Left lung (tissue), 10 donors: ENCODE data around the gene JKAMP. TPM values are rescaled to one million over a fixed set of nuclear protein-coding genes. Genes with fewer than 3 reads are reported as not detected.

Experiments used
- ATAC-seq: fragments of 200-7000 bp; cut with Tn5 transposase; one replicate; pipeline ENCODE4 v1.9.1; 2020; ENCODE audit warnings: moderate library complexity
- DNase-seq, 4 donors: peaks; one replicate each; pipeline ENCODE4 v3.0.0-alpha.2; 2013 to 2020
- H3K27ac ChIP-seq, 2 donors: fragments of 200-600 bp; sonication (generic) in 1 of 2; one replicate each; pipeline versions ENCODE4 v1.5.0 to v1.8.0; 2020 to 2021
- H3K27me3 ChIP-seq, 2 donors: fragments of 200-600 bp; sonication (generic) in 1 of 2; one replicate each; pipeline versions ENCODE4 v1.5.0 to v1.8.0; 2020 to 2021
- H3K36me3 ChIP-seq, 2 donors: fragments of 200-600 bp; sonication (generic) in 1 of 2; one replicate each; pipeline versions ENCODE4 v1.5.0 to v1.8.0; 2020 to 2021
- H3K4me1 ChIP-seq, 2 donors: fragments of 200-600 bp; one replicate each; pipeline ENCODE4 v1.8.0; 2021
- H3K4me3 ChIP-seq, 2 donors: fragments of 200-600 bp; sonication (generic) in 1 of 2; one replicate each; pipeline versions ENCODE4 v1.5.0 to v1.8.0; 2020 to 2021; ENCODE audit warnings: mild to moderate bottlenecking in 1 of 2
- H3K9me3 ChIP-seq, 2 donors: fragments of 200-600 bp; sonication (generic) in 1 of 2; one replicate each; pipeline versions ENCODE4 v1.5.0 to v1.8.0; 2020 to 2021
- intact Hi-C, 2 donors: fragments of 100-400 bp; cut with DNase I; formaldehyde crosslinking; loops; one replicate each; pipeline versions ENCODE4 v1.11.2 to v1.14.2; 2022
- polyA plus RNA-seq, 6 donors: library from polyadenylated mRNA; unstranded; fragments of 120-200 nt; gene quantifications; one replicate each; pipeline ENCODE4 v1.2.1, GENCODE V29; 2013; ENCODE audit not compliant: insufficient read length in 6 of 6
- total RNA-seq, 2 donors: library from RNA; stranded (reverse); fragmentation: NEBNext Ultra II Directional; extraction: Animal tissue kit (Norgen Biotek cat#: 25700); gene quantifications; one replicate each; pipeline ENCODE4 v1.2.1, GENCODE V29; 2021
- TF ChIP-seq, protein P1 (sequence below), 2 donors: fragments of 200-600 bp; sonication (generic) in 1 of 2; IDR thresholded peaks; one replicate each; pipeline versions ENCODE4 v1.5.0 to v1.8.0; 2021; ENCODE audit warnings: antibody characterized with exemption in 2 of 2
- donor health status: DM: no; HTN: yes; CAD: no.
- donor health status: DM: no; HTN: no; CAD: no.

The JKAMP gene
- total and polyA plus RNA-seq, 8 donors: 41.6 to 90.1 (median 81.2) TPM

DNA sequence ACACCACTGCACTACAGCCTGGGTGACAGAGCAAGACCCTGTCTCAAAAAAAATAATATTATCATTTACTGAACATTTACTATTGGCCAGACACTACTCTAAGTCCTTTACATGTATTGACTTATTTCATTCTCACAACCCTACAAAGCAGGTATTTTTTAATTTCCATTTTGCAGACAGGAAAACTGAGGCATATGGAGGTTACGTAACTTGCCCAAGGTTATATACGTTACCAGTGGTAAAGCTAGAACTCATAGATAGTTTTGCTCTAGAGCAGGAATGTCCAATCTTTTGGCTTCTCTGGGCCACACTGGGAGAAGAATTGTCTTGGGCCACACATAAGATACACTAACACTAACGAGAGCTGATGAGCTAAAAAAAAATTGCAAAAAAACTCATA lies 5.8 kb upstream of the JKAMP start:
- H3K4me3 ChIP-seq: no peak overlapping the region
- ATAC-seq: no peak
- peaks cover 0 to 37% of the 10 kb centered on the region in 2 donors for H3K36me3 ChIP-seq
- no peak overlapping the region for H3K27ac ChIP-seq
- H3K4me1 ChIP-seq: peaks cover 22 to 38% of the 10 kb centered on the region in 2 donors
- TF ChIP-seq, protein P1, sequence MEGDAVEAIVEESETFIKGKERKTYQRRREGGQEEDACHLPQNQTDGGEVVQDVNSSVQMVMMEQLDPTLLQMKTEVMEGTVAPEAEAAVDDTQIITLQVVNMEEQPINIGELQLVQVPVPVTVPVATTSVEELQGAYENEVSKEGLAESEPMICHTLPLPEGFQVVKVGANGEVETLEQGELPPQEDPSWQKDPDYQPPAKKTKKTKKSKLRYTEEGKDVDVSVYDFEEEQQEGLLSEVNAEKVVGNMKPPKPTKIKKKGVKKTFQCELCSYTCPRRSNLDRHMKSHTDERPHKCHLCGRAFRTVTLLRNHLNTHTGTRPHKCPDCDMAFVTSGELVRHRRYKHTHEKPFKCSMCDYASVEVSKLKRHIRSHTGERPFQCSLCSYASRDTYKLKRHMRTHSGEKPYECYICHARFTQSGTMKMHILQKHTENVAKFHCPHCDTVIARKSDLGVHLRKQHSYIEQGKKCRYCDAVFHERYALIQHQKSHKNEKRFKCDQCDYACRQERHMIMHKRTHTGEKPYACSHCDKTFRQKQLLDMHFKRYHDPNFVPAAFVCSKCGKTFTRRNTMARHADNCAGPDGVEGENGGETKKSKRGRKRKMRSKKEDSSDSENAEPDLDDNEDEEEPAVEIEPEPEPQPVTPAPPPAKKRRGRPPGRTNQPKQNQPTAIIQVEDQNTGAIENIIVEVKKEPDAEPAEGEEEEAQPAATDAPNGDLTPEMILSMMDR (IDR thresholded peaks at IDR 0.05): no peak
- intact Hi-C loops: no loop called here
- H3K27me3 ChIP-seq: no peaks in the 10 kb centered on the region
- H3K9me3 ChIP-seq: no peaks in the 10 kb centered on the region
- no peak for DNase-seq

DNA sequence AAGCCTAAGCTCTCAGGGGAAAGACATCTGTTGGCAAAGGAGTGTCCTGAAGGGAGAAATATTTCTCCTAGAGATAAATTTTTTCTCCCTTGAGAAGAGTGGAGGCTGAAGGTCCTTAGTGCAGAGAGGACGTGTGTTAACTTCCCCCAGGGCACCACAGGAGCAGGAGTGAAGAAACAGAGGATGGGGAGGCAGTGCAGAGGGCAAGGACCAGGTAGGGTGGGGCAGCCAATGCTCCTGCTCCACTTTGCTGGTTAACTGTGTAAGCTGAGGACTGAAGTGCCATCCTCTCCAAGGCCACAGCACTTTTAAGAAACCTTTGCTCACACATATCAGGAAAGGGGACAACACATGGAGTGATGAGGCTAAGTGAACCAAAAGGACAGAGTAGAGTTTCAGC lies 4.2 kb upstream of the JKAMP start:
- H3K27ac ChIP-seq: no peak overlapping the region
- no peak for DNase-seq
- intact Hi-C loops: no loop called here
- H3K27me3 ChIP-seq: no peaks in the 10 kb centered on the region
- H3K9me3 ChIP-seq: no peaks in the 10 kb centered on the region
- TF ChIP-seq, protein P1 (IDR thresholded peaks at IDR 0.05): no peak
- H3K4me3 ChIP-seq: no peak overlapping the region
- ATAC-seq: no peak
- H3K36me3 ChIP-seq: peaks cover 0 to 21% of the 10 kb centered on the region in 2 donors
- H3K4me1 ChIP-seq: peaks cover 22 to 42% of the 10 kb centered on the region in 2 donors

- H3K4me3 ChIP-seq: no peak overlapping the region
- no peak for ATAC-seq
- peaks cover 0 to 11% of the 10 kb centered on the region in 2 donors for H3K36me3 ChIP-seq
- TF ChIP-seq, protein P1 (IDR thresholded peaks at IDR 0.05): no peak
- H3K9me3 ChIP-seq: no peaks in the 10 kb centered on the region
- H3K27ac ChIP-seq: no peak overlapping the region
- no peak for DNase-seq
- no peaks in the 10 kb centered on the region for H3K27me3 ChIP-seq
- intact Hi-C loops: no loop called here
- H3K4me1 ChIP-seq: peaks cover 22 to 55% of the 10 kb centered on the region in 2 donors
Observed at GRCh38 chr14:59481407-59481806, 2.9 kb upstream of the JKAMP start.

GRCh38 chr14:59481871-59482540 lies 2.3 kb upstream of the JKAMP start:
- Histone ChIP-seq H3K4me1 (peaks cover 22 to 61% of the 10 kb centered on the region in 2 donors), H3K27ac (peak overlapping the region; percentile 93 to 96), H3K9me3 (no peaks in the 10 kb centered on the region), H3K36me3 (peaks cover 0 to 7% of the 10 kb centered on the region in 2 donors), H3K27me3 (no peaks in the 10 kb centered on the region), H3K4me3 (peak overlapping the region in 1 of 2 donors; percentile 94)
- no peak for ATAC-seq
- TF ChIP-seq, protein P1 (IDR thresholded peaks at IDR 0.05): no peak
- peak in 1 of 4 donors; percentile 33 for DNase-seq
- intact Hi-C loops: no loop called here

GRCh38 chr14:59482541-59483331 lies 1.6 kb upstream of the JKAMP start:
- intact Hi-C loops: no loop called here
- Histone ChIP-seq H3K4me3 (peak overlapping the region; percentile 93 to 94), H3K27me3 (no peaks in the 10 kb centered on the region), H3K27ac (peak overlapping the region; percentile 93 to 96), H3K9me3 (no peaks in the 10 kb centered on the region), H3K36me3 (peaks cover 0 to 7% of the 10 kb centered on the region in 2 donors), H3K4me1 (peaks cover 22 to 66% of the 10 kb centered on the region in 2 donors)
- DNase-seq: no peak
- no peak for ATAC-seq
- TF ChIP-seq, protein P1 (IDR thresholded peaks at IDR 0.05): no peak
